HFF-Myc (cell line): ENCODE measurements around the gene APOBEC2.

ENCODE experiments used
- DNase-seq: peaks from one replicate; pipeline ENCODE4 v3.0.0-alpha.2; 2011; ENCODE audit warnings: low read depth; ENCODE audit errors: extremely low read depth
- H3K4me3 ChIP-seq: replicated peaks from 2 replicates; pipeline ENCODE4 v1.5.1; 2011; ENCODE audit warnings: low read depth, mild to moderate bottlenecking, control low read depth, low read length
- TF ChIP-seq, protein P1 (sequence below): IDR thresholded peaks from 2 replicates; pipeline ENCODE4 v1.5.1; 2012; ENCODE audit warnings: mild to moderate bottlenecking, low read depth, low read length, control low read depth; ENCODE audit errors: missing control alignments

APOBEC2 gene

DNA sequence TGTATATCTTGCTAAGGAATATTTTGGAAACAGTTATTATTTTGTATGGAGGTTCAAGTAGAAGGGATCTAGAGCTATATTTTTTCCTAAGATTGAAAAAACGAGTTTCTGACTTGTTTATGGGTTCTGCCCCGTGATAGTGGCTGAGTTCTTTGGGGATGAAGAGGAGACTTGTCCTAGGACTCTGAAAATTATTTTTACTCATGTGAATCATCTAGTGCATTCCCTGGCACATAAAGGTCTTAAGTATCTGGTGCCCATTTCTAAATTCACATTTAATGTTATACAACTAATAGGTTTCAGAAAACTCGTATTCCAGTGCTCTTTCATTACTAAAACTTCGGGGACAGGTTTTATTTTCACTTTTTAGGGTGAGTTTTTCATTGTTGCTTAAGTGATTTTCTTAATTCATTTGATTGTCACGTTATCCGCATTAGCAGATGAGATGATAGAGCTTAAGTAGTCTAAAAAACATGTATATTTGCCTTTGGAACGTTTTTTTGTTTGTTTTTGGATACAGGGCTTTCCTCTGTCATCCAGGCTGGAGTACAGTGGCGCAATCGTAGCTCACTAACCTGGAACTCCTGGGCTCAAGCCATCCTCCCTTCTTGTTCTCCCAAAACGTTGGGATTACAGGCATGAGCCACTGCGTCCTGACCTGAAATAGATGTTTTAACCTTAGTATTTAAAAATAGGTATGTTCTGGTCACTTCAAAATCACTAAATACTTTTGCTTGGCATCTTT, 21.9 kb downstream of the APOBEC2 start:
- TF ChIP-seq, protein P1, sequence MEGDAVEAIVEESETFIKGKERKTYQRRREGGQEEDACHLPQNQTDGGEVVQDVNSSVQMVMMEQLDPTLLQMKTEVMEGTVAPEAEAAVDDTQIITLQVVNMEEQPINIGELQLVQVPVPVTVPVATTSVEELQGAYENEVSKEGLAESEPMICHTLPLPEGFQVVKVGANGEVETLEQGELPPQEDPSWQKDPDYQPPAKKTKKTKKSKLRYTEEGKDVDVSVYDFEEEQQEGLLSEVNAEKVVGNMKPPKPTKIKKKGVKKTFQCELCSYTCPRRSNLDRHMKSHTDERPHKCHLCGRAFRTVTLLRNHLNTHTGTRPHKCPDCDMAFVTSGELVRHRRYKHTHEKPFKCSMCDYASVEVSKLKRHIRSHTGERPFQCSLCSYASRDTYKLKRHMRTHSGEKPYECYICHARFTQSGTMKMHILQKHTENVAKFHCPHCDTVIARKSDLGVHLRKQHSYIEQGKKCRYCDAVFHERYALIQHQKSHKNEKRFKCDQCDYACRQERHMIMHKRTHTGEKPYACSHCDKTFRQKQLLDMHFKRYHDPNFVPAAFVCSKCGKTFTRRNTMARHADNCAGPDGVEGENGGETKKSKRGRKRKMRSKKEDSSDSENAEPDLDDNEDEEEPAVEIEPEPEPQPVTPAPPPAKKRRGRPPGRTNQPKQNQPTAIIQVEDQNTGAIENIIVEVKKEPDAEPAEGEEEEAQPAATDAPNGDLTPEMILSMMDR = no peak
- DNase-seq = no peak
- H3K4me3 ChIP-seq = peak overlapping the region; percentile 85

DNA sequence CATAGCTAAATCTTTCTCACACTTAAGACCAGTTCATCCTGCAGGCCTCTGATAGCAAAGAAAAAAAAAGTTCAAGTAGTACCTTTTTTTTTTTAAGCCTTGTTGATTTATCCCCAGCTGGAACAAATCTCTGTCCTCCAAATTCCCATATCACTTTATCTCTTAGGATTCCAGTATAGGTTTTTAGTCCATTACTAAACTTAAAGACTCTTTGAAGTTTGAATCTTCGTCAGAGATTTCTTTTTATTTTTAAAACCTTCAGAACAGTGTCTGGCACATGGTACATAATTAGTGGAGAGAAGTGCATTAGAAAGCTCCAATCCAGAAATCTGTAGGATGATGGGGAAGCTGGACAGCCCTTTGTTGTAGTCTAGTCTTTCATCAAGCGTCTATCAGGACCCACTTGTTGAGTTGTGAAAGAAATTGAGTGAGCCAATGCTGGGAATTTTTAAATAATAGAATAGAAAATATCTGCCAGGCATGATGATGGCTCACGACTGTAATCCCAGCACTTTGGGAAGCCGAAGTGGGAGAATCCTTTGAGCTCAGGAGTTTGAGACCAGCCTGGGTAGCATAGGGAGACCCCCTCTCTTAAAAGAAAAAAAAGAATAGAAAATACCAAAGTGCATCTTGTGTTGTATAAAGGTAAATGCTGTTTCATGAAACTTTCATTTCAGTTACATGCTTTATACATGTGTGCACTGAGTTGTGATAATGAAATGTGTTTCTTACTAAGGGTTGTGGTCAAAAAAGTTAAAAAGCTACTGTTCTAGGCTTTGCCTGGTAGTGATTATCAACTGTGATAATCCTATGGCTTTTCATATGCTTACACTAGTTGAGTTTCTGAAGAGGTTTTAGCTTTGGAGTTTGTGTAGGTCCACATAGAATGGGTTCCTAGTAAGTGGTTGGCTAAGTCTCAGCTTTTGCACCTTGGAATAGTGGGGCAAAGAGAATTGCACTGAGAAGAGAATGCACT, 22.9 kb downstream of the APOBEC2 start:
- TF ChIP-seq, protein P1 = no peak
- DNase-seq = no peak
- H3K4me3 ChIP-seq = no peak overlapping the region

GRCh38 chr6:41077536-41077935, 24.5 kb downstream of the APOBEC2 start:
- no peak for DNase-seq
- H3K4me3 ChIP-seq = no peak overlapping the region
- TF ChIP-seq, protein P1 = no peak

- TF ChIP-seq, protein P1 = no peak
- DNase-seq = no peak
- no peak overlapping the region for H3K4me3 ChIP-seq
Observed at GRCh38 chr6:41078101-41078500, 25.1 kb downstream of the APOBEC2 start.

DNA sequence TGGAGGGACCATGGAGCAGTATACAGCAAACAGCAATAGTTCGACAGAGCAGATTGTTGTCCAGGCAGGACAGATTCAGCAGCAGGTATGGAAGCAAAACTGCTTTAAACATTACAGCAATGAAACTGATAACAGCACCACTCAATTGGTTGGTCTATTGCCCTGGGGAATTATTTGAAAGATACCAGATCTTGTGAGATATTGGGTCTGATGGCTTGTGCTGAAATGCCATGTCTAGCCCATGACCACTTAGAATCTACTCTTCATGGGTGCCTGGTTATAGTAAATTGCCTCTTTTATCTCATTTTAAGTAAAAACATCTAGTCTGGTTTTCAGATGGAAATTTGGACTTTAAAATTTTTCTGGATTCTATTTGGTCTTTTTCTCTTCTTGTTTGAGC, 26.1 kb downstream of the APOBEC2 start:
- no peak for DNase-seq
- H3K4me3 ChIP-seq = no peak overlapping the region
- TF ChIP-seq, protein P1 = no peak

GRCh38 chr6:41080621-41081020, 27.6 kb downstream of the APOBEC2 start:
- DNase-seq = no peak
- no peak overlapping the region for H3K4me3 ChIP-seq
- TF ChIP-seq, protein P1 = no peak
